Left renal cortex interstitium (tissue), 4 donors: Measurements from ENCODE around the gene ITFG2. TPM values are rescaled to one million over a fixed set of nuclear protein-coding genes. Genes with fewer than 3 reads are reported as not detected.

Experiments
- DNase-seq, 4 donors: peaks; one replicate each; pipeline ENCODE4 v3.0.0-alpha.2; 2013; ENCODE audit warnings: low read depth in 4 of 4, low spot score in 2 of 4, missing footprints in 1 of 4
- polyA plus RNA-seq, 4 donors: library from polyadenylated mRNA; unstranded; fragments of 120-200 nt; gene quantifications; one replicate each; pipeline ENCODE4 v1.2.1, GENCODE V29; 2013; ENCODE audit not compliant: insufficient read length in 4 of 4

The ITFG2 gene
- polyA plus RNA-seq, 4 donors = 48.9 to 94.5 (median 67.2) TPM

- no peak for DNase-seq
Observed at GRCh38 chr12:2826721-2827515, 14.4 kb downstream of the ITFG2 start.

DNA sequence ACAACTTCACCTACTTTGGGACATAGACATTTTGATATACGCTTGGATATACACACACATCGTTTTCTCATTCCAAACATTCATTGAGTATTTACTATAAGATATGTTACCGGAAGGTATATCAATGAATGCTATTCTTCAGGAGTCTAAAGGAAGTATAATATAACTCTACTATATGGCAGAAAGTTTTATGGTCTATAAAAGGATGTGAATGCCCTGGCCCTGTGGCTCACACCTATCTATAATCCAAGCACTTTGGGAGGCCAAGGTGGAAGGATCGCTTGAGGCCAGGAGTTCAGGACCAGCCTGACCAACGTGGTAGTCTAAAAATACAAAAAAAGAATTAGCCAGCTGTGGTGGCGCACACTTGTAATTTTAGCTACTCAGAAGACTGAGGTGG lies 16.8 kb downstream of the ITFG2 start:
- no peak for DNase-seq

DNA sequence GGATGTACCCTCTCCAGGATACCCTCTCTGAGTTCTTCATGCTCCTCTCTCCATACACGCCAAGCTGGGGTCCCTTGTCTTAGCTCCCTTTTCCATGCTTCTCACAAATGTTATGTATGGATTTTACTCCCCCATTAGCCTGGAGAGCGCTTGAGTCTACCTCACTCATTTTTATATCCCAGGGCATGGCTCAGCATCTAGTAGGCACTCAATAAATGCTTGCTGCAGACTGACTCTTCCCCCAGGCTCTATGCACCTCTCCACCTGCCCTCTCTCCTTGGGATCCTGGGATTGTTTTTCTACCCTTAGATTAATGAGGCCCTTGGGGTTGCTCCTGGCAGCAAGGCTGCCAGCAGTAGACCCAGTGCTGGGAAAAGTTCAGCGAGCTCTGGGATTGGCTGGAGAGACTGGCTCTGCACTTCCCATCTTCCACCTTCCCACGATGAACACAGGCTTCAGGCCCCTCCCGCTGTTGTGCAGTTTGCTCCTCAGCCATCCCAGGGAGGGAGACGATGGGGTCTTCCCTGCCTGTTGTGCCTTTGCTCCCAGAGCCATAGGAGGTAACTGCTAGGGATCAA lies 20.2 kb downstream of the ITFG2 start:
- DNase-seq = no peak

DNA sequence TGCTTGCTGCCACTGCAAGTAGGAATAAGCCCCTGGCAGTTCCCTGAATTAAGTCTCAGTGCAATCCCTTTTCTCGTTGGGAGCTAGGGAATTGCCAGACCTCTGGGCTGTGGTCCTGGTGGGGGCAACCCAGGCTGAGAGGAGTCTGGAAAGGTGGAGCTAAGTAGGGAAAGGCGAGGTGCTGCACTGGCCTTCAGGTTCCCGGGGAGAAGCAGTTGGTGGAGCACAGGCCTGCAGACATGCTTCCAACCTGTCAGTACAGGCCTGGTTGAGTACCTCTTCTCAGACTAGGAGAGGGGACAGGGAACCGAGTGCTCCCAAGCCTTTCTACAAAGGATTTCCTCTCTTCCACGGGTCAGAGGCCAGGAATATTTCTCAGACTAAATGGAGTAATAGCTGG lies 20.9 kb downstream of the ITFG2 start:
- no peak for DNase-seq

DNA sequence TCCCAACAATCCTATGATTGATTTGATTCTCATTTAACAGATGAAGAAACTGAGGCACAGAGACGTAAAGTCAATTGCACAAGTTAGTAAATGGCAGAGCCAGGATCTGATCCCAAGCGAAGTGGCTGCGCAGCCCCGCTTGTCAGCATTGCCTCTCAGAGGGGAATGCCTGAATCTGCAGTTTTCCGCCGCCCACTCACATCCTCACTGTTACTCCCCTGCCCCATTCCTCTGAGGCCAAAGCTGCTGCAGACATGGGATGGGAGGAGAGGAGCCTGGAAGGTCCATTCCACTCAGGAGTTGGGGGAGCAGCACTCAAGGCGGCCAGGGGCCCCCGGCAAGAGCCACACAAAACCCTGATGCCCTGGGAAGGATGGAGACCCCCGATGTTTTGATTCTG lies 21.3 kb downstream of the ITFG2 start:
- DNase-seq = no peak

- peak in 3 of 4 donors; percentile 70 to 73 (median 71) for DNase-seq
Observed at GRCh38 chr12:2834581-2835491, 22.4 kb downstream of the ITFG2 start, which contains the start of gene NRIP2. TSS of gene NRIP2 (minus strand) at chr12:2835035. CDS start at chr12:2834983, 52 bp downstream.

DNA sequence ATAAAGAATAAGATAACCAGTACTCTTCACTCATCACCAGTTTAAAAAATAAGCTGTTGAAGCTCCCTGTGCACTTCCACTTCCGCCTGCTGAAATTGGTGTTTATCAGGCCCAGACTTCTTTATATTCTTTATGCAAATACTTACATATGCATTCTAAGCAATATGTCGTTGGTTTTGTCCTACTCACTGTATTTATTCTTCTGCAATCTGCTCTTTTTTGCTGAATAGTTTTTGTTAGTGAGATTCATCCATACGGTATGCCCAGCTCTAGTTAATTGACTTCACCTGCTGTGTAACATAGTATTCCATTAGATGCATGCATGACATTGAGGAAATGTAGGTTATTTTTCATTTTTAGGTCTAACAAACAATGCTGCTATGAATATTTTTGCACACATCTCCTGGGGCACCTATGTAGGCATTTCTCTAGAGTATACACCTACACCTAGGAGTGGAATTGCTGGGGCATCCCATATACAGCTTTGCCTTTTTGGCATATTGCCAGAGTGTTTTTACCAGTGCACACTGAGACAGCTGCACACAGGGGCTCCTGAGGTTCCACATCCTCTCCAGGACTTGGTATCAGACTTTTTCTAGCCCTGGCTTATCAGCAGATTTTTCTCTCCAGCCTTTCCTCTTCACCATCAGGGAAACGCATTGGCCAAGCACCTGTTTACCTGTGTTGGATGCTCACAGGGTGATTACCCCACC lies 23.4 kb downstream of the ITFG2 start:
- no peak for DNase-seq

DNA sequence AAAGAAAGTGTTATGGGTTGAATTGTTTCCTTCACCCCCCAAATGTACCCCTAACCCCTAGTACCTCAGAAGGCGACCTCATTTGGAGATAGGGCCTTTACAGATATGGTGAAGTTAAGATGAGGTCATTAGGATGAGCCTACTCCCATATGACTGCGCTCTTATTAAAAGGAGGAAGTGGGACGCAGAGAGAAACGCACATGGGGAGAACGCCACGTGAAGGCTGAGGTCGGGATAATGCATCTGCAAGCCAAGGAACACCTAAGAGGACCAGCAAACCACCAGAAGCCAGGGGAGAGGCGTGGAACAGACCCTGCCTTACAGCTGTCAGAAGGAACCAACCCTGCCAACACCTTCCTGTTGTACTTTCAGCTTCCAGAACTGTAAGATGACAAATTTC lies 24.1 kb downstream of the ITFG2 start:
- no peak for DNase-seq

DNA sequence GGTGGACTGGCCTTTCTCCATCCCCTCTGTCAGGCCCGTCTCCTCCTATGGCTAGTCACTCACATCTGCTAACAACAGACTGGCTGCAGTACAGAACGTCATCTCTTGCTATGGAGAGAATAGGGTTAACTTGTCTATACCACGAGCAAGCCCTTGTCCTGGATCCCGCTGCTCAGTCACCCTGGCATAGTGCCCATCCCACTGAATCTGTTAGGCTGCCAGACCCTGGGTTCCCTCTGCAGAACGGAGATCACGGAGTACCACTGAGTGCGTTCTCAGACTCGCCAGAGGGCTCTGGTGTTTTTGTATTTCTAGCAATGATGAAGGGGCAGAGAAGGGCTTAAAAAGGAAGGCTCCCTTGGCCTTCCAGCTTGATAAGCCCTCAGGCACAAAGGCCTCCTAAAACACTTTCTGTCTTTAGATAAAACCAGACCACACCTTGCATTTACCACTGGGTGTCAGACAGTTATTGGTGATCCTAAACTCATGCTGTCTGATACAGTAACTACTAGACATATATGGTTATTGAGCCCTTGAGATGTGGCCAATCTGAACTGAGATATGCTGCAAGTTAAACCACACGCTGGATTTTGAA lies 28.7 kb downstream of the ITFG2 start:
- no peak for DNase-seq

GRCh38 chr12:2842948-2843347 lies 30.5 kb downstream of the ITFG2 start:
- DNase-seq = no peak

GRCh38 chr12:2844786-2845185 lies 32.3 kb downstream of the ITFG2 start:
- no peak for DNase-seq

- no peak for DNase-seq
Observed at GRCh38 chr12:2845280-2845679, 32.8 kb downstream of the ITFG2 start.

DNA sequence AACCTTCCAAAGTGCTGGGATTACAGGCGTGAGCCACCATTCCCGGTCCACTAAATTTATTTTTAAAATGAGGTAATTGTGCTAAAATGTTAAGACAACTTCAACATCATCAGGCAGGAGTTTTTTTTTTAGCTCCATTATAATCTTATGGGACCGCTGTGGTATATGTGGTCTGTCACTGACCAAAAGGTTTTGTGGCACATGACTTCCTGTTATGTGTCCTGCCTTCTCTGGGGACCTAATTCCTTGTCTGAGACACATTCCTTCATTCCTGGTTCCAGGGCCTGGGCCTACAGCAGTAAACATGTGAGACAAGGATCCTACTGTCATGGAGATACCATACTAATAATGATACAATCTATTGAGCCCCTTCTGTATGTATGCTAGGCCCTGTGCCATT lies 39.5 kb downstream of the ITFG2 start:
- no peak for DNase-seq

DNA sequence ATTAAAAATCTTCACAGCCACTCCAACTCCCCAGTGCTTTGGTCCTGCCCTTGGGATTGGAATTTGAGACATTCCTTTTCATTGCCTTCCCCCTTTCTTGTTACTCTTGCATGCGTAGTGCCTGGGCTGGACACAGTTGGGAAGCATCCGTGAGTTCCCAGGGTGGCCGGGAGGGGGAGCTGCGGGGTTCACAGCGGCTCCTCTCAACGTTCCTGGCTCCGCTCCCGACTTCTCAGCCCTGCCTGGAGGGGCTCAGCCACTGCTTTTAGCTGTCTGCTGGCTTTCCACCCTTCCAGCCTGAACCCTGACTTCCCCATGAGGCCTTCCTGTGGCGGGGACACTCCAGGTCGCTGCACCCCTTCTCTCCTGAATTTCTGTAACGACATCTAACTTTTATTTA lies 41.2 kb downstream of the ITFG2 start:
- DNase-seq = peak in 1 of 4 donors; percentile 80

- no peak for DNase-seq
Observed at GRCh38 chr12:2854669-2855453, 42.4 kb downstream of the ITFG2 start.

GRCh38 chr12:2855546-2855945 lies 43.1 kb downstream of the ITFG2 start:
- DNase-seq = no peak

DNA sequence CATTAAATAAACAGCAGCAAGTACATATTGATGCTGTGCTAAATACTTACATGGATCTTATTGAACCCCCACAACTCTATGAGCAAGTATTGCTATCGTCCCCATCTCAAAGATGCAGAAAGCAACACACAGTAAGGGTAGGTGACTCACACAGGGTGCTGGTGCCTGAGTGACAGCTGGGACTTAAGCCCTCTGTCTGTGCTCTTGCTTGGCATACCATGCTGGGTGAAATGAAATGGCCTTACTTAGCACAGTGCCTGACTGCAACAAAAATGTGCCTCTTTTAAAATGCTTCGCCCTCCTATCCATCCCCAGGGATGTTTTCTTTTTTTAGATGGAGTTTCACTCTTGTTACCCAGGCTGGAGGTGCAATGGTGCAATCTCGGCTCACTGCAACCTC lies 43.6 kb downstream of the ITFG2 start:
- DNase-seq = no peak

DNA sequence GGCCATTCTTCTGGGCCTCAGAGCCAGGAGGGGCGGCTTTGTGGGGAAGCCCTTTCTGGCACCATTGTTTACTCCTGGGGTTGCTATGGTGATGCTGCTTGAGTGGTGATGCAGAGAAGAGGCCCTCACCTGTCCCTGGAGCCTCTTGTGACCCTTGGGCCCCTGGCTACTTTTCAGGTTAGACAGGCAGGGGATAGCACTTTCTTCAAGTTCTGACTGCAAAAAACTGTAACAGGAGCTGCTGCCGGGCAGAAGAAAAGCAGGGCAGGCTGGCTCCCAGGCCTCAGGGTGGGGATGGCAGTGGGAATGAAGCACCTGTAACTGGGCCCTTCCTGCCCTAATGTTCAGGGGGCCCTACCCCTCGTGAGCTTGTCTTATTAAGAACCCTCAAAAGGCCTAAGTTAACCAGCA lies 44.6 kb downstream of the ITFG2 start, which contains the start of gene TEX52:
TSS of gene TEX52 (minus strand) at position 19 of the 411 bp plus-strand sequence. CDS start at position 6, 13 bp downstream.
- no peak for DNase-seq

- DNase-seq = no peak
Observed at GRCh38 chr12:2857576-2857975, 45.1 kb downstream of the ITFG2 start.
